GM18519 (cell line): ENCODE results near the gene ZNRF1.
A peak's percentile ranks its signal among the peaks of the same experiment; 100 is the strongest.
"Not testable (repeated sequence)": the region's sequence is repeated elsewhere in the genome, so short reads cannot be mapped to it uniquely, and the experiment has no call there.

Experiments used
- ATAC-seq: cut with Tn5 transposase; IDR thresholded peaks from one replicate; pipeline ENCODE4 v1.9.1; 2021; ENCODE audit warnings: mild to moderate bottlenecking, moderate library complexity; ENCODE audit not compliant: unreplicated experiment, low FRiP score

ZNRF1 gene

DNA sequence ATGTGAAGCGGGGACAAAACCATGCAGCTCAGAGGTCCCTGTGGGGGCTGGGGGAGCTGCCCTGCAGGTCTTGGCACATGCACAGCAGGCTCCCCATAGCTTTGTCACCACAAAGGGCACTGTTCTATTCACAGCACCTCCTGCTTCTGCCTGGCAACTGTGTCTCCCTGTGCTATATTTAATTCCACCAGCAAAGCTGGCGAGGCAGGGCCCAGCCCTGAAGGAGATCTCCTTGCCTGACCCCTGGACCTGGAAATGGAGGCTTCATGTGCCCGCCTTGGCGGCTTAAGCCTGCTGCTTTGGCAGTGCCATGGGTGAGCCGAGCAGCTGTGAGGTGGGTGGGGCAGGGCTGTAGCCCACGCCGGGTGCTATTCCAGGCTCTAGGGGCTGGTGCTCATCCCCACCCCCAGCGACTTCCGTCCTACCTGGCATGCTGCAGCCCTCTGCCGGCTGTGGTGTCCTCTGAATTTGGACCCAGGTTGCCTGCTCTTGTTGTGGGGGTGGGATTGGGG is 111.0 kb downstream of the ZNRF1 start:
- ATAC-seq: no peak

DNA sequence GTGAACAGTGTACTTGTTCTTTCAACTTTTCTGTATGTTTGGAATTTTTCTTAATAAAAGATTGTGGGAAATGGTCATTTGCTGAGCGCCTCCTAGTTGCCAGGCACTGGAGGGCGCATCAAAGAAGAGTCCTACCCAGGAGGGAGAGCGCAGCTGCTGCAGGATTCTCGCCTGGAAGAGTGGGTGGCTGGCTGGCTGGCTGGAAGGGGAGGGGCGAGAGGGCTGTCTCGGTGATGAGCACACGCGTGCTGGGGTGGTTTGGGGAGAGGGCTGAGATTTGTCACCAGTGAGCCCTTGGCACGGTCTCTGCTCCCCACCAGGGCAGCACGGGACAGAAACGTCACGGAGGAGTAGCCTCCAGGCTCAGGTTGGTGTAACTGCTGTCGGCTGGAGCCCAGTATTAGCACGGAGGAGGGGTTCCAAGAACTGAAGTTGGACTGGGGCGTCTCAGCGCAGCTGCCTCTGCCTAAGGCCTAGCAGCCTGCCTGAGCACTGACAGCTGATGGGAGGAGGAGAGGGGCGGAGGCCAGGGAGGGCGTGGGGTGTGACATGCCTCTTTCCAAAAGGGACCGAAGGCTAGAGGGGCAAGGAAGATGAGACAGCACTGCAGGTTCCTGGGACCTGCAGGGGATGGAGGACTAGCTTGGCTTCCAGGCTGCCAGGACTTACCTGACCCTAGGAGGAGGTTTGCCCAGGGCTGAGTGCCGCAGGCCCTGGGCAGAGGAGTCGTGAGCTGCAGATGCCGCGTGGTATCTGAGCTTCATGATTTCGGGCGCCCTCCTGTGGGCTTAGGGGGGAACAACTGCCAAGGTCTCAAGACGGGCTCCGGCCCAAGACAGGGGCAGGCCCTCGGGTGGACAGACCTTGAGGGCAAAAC is 112.1 kb downstream of the ZNRF1 start:
- ATAC-seq: peak; percentile 51

DNA sequence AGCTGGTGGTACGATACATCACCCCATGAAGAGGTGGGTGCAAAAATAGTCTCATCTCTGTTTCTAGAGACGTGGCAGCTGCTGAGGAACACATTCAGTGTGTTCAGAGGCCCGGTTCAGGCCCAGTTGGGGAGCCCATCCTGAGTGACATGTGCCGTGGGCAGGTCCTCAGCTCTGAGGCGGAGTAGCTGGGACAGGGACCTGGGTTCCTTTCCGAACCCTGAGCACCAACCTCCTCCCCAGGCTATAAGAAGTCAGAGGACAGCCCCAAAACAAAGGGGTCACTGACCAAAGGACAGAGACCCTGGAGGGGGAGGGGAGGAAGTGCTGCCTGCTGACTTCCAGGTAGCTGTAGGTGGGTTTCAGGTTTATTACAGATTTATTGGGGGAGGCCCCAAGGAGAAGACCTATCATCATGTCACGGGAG is 112.7 kb downstream of the ZNRF1 start:
- peak; percentile 17 for ATAC-seq

DNA sequence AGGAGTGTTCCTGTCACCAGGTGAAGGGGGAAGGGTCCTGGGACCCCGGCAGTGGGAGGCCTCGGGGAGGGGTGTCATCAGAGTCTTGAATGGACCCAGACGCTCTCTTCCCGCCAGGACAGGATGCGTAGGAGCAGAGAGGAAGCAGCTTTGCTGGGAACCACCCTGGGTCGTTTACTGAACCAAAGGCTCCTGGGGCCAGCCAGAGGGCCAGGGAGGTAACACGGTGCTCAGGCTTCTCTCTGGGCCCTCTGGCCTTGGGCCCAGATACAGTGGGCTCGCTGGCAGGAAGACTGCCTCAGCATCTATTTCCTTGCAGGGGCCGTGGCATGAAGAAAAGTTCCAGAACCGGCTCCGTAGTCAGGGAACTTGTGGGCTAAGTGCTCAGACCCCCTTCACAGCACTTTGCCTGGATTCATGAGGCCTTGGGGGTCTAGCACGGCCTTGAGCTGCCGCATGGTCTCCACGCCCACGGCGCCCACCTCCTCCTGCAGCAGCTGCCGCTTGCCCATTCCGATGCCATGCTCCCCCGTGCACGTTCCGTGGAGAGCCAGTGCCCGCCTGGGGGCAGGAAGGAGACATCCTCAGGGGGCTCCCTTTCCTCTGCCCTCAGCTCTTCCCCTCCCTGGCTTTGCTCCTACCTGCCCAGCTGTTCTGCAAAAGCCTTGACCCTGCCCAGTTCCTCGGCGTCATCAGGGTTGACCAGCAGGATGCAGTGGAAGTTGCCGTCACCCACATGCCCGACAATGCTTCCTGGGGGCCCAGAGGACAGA is 113.3 kb downstream of the ZNRF1 start:
- ATAC-seq: no peak

DNA sequence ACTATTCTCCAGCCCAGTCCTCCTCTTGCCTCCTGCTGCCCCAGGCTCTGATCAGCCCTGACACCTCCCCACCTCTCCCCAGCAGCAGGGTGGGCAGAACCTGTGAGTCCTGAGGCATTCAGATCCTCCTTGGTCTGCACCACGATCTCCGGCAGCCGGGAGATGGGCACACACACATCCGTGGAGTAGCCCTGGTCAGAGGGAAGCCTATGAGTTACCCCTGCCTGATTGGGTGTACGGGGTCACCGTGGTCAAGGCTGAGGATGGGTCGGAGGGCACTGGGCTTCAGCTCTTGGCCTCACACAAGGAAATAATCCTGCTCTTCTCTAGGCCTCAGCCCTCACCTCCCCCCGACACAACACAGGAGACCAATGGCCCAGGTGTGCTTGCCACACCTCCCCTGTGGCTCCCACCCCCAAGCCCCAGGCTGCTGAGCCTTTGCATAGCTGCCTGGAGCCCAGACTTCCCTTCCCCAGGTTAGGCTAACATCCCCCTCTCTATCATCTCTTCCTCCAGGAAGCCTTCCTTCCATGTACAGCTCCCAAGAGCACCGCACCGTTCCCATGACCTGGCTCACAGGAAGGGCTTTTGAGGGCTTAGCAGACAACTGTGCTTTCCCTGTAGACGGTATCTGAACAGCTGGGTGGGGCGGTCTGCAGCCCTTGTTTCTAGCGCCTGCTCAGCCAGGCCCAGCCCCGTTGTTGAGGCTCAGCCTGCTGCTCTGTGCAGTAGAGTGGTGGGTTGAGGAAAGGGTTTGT is 114.1 kb downstream of the ZNRF1 start:
- no peak for ATAC-seq

DNA sequence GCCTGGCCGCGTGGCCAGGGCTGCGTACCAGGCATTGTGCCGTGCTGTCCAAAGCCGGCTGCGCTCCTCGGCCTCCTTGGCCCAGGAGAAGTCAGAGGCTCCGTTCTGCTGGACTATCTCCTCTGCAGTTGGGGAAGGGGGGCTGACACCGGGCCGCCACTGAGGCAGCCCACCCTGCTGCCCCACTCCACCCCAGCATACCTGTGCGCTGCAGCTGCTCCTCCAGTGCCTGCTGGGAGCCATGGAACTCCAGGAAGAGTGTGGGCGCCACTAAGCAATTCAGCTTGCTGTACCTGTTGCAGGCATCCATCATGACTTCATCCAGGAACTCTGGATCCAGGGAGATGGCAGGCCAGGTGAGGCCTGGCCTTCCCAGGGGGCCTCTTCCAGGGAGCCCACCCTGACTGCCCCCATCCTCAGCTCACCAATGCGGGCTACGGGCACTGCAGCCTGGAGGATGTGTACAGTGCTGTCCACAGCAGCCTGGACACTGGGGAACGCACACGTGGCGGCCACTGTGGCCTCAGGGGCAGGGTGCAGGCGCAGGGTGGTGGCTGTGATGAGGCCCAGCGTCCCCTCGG is 114.8 kb downstream of the ZNRF1 start:
- no peak for ATAC-seq

DNA sequence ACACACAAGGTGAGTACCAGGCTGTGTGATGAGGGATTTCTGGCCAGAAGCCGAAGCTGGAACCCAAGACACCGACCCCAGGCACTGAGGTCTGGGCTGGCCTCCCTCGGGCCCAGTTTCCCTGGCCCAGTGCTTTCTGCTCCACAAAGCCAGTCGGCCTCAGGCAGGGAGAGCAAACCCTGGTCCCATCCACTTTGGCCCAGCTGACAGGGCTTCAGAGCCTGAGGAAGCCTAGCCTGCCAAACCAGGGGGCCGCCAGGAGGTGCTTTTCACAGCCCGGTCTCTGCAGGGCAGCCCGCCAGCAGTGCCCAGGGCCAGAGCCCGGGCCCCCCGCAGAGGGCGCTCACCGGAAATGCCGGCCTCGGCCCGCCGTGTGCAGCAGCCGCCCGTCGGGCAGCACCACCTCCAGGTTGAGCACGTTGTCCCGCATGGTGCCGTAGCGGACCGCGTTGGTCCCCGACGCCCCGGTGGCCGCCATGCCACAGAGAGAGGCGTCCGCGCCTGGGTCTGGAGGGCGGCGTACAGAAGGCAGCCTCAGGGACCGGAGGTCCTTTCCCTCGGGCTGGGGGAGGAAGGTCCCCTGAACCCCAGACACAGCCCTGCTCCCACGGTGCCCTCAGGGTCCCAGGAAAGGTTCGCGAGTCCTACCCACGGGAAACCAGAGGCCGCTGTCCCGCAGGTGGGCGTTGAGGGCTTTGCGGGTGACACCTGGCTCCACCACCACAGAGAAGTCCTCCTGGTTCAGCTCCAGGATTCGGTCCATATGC is 115.5 kb downstream of the ZNRF1 start:
- ATAC-seq: no peak

DNA sequence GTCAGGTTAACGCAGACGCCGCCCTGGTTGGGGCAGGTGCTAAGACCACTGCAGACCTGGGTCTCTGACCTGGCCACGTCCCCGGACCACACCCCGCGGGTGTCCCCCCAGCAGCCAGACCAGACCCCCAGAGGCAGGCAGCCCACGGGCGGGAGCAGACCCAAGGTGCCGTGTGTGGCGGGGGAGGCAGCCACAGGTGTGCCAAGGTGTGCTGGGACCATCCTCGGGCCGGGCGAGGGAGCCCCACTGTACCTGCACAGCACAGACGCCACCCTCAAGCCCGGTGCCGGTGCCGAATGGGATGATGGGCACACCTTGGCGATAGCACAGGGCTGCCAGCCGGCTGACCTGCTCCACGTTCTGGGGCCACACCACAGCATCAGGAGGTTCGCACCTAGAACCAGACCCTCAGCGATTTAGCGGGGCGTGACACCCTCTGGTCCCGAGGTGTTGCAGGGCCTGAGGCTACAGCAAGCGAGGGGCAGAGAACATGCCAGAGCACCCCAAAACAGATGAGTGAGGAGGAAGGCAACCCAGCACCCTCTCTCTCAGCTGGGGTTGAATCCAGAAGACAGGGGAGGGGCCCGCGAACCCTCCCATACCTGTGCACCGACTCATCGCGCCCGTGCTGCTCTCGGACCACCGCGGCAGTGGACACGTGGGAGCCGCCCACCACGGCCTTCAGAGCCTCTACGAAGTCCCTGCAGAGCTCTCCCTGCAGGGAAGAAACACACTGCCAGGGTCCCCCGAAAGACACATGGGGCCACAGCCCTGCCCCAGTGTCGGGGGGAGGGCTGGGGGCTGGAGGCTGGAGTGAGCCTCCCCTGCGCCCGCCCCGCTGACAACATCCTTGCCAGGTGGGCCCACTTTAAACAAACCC is 116.4 kb downstream of the ZNRF1 start:
- no peak for ATAC-seq

DNA sequence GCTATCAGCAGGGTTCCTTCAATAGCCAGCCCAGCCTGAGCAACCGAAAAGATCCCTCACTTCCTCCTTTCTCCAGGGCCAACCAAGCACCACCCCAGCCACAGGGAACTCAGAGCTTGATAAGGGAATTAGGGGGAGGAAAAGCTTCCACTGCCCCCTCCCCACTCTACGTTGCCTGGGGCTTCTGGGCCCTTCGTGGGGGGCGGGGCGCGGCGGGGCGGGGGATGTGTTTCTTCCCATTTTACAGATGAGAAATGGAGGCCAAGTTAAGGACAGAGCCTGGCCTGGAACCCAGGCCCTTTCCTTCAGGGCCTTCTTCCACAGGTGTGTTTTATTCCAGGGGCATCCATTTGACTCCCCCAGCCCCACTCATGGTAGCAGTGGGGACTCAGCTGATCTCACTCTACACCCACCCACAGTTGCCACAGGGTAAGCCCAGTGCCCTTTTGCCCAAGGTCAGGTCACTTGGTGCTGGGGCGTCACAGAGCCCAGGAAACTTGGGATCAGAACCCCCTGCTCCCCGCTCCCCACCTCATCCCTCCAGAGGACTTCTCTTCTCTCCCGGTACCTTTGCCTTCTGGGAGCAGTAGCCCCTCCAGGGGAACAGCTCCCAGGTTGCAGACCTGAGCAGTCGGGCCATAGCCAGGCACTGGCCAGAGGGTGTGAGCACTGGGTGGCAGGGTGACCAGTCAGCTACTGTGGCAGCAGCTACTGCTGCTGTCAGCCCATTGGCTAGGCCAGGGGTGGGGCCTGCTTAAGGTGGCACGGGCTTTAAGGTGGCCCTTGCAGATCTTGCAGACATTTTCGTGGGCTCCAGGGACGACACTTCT is 117.5 kb downstream of the ZNRF1 start, which contains the start of gene LDHD:
Gene LDHD (minus strand): TSS at position 700 of the 830 bp plus-strand sequence. CDS start 60 bp downstream, at position 640.
- no peak for ATAC-seq

DNA sequence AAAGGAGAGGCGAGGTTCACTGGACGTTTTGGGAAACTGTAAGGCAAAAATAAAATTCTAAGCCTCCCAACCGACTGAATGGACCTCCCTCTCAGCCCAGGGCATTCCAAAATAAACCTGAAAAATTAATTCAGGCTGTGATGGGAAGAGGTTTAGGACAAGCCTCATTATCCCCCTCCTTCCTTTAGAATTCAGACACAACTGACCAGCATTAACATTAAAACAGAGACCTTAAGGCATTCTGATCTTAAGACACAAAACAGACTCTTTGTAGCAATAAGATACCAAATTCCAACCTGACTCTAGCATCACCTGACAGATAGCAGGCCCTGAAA is 118.1 kb downstream of the ZNRF1 start:
- ATAC-seq: no peak

DNA sequence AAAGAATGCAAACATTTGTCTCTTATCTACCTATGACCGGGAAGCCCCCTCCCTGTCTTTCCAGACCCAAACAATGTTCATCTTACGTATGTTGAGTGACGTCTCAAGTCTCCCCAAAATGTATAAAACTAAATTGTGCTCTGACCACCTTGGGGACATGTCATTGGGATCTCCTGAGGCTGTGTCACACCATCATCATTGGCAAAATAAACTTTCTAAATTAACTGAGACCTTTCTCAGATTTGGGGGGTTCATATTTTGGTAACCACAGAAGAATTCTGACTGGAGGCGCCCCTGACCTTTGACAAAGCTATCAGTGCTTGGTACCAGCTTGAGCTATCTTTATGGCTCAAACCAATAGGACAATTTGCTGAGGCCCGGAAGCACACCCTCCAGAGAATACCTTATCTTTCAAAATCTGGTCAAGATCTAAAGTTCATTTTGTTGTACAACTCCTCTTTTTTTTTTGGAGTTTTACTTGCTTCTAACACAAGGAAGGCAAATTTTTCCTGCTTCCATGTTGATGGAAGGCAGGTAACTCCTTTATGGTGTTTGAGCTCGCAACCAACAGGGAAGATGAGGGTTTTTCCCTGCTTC is 120.2 kb downstream of the ZNRF1 start:
- no peak for ATAC-seq

DNA sequence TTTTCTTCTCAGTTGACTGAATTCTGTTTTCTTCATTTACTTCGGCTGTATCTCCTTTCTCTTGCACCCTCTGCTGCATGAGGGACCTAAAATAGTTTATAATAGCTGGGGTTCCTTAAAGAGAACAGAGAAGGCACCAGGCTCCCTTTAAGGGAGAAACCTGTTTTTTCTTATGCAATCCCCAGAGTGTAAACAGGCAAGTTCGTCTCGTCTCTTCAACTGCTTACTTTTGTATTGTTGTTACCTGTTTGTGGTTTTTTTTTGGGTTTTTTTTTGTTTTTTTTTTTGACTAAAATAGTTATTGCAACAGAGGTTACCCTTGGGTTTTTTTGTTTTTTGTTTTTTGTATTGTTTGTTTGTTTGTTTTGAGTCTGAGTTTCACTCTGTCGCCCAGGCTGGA is 121.4 kb downstream of the ZNRF1 start:
- ATAC-seq: no peak

DNA sequence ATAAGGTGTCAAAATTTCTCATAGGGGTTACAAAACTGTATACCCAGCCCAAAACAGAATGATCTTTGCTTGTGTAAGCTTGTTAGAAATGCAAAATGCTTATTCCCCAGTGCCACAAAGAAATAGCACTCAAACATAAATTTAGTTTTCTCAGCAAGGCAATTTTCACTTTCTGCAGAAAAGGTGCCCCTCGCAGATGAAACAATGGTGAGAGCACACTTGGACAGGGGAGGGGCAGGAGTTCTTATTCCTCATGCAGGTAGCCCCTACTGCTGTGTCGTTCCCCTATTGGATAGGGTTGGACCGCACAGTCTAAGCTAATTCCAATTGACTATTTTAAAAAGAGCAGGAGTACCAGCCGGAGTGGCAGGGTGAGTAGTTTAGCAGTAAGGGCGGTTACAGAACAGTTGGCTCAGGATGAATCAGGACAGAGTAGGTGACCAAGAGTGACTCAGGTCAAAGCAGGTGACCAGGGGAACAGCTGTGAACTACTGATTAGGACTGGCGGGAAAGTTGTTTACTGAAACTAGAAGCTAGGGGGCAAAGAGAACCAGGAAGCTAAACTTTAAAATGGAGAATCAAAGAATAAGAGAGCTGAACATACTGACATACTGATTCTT is 123.2 kb downstream of the ZNRF1 start:
- ATAC-seq: no peak

DNA sequence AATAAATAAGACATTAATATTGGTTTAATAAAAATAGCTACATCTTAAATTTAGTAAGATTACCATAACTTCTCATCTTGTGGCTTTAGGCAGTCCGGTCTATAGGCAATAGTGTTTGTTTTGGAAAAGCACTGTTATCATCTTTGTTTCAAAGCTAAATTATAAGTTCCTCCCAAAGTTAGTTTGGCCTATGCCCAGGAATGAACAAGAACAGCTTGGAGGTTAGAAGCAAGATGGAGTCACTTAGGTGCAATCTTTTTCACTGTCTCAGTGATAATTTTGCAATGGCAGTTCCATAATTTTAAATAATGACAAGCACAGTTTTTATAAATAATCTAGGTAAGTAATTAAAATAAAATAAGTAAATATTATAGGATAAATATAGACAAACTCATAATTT is 123.8 kb downstream of the ZNRF1 start:
- ATAC-seq: no peak

DNA sequence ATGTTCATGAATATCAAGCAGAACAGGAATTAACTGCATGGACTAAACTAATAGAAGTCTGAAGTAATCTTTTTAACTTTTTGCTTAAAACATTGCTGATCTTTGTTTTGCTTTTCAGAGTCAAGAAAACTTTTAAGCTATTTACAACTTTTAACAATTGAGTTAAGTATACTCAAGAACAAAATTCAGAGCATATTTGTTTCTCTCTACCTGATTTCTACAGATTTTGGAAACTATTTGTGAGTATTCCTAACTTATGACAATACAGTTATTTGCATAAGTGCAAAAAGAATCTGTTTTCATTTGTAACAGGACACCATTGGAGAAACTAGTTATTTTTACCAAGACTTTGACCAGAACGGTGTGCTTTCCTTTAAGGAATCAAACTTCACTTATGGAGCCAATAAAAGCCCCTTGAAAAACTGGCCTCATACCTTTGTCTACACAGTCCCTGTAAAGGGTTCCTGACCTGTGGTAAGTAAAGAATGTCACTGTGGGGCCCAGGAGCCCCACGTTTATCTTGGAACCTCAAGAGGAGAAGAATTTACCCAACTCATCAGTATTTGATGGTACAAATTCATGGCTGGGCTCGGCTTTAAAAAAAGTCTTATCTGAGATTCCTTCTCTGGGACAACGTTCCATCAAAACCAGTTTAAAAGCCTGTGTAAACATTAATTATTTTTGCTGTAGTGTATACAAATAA is 129.0 kb downstream of the ZNRF1 start:
- ATAC-seq: no peak

DNA sequence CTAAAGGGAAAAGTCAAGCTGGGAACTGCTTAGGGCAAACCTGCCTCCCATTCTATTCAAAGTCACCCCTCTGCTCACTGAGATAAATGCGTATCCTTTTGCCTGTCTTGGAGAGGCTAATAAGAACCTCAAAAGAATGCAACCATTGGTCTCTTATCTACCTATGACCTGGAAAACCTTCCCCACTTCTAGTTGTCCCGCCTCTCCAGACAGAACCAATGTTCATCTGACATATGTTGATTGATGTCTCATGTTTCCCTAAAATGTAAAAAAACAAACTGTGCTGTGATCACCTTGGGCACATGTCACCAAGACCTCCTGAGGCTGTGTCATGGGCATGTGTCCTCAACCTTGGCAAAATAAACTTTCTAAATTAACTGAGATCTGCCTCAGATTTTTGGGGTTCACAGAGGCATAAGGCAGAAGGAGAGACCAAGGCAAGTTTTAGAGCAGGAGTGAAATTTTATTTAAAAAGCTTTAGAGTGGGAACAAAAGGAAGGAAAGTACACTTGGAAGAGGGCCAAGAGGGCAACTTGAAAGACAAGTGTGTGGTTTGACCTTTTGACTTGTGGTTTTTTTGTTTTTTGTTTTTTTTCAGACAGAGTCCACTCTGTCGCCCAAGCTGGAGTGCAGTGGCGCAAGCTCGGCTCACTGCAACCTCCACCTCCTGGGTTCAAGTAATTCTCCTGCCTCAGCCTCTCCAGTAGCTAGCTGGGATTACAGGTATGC is 130.8 kb downstream of the ZNRF1 start:
- not testable (repeated sequence) for ATAC-seq
